Right atrium auricular region (tissue), 2 donors: ENCODE measurements around the gene SYNGR2. TPM values are rescaled to one million over a fixed set of nuclear protein-coding genes. Genes with fewer than 3 reads are reported as not detected.

ENCODE experiments used
- DNase-seq: peaks from one replicate; pipeline ENCODE4 v3.0.0-alpha.2; 2019; ENCODE audit warnings: low spot score
- H3K27ac ChIP-seq, 2 donors: fragments of 200-600 bp; sonication (generic); 1 replicate in 1 of 2; 2 replicates in 1 of 2; pipeline ENCODE4 v1.5.1; 2016 to 2019
- H3K27me3 ChIP-seq, 2 donors: fragments of 200-600 bp; sonication (generic); one replicate each; pipeline versions ENCODE4 v1.5.1 to v1.6.0; 2017 to 2019
- H3K36me3 ChIP-seq: fragments of 200-600 bp; sonication (generic); one replicate; pipeline ENCODE4 v1.5.1; 2016
- H3K4me1 ChIP-seq, 2 donors: fragments of 200-600 bp; sonication (generic); one replicate each; pipeline versions ENCODE4 v1.5.1 to v1.6.0; 2017 to 2019
- H3K4me3 ChIP-seq, 2 donors: fragments of 200-600 bp; sonication (generic); 1 replicate in 1 of 2; 2 replicates in 1 of 2; pipeline ENCODE4 v1.5.1; 2017 to 2019; ENCODE audit warnings: mild to moderate bottlenecking in 1 of 2, moderate library complexity in 1 of 2
- H3K9me3 ChIP-seq, 2 donors: fragments of 200-600 bp; sonication (generic); one replicate each; pipeline ENCODE4 v1.5.1; 2019
- total RNA-seq, 2 donors: library from RNA; depleted of rRNA; stranded (reverse); fragments of >200 nt; gene quantifications; one replicate each; pipeline ENCODE4 v1.1.0, GENCODE V29; 2016
- TF ChIP-seq, protein P1 (sequence below), 2 donors: fragments of 200-600 bp; sonication (generic); IDR thresholded peaks; one replicate each; pipeline ENCODE4 v1.5.1; 2019; ENCODE audit warnings: antibody characterized with exemption in 2 of 2

The SYNGR2 gene
- total RNA-seq, 2 donors from 2014 or later, result 52.8 to 129 TPM

DNA sequence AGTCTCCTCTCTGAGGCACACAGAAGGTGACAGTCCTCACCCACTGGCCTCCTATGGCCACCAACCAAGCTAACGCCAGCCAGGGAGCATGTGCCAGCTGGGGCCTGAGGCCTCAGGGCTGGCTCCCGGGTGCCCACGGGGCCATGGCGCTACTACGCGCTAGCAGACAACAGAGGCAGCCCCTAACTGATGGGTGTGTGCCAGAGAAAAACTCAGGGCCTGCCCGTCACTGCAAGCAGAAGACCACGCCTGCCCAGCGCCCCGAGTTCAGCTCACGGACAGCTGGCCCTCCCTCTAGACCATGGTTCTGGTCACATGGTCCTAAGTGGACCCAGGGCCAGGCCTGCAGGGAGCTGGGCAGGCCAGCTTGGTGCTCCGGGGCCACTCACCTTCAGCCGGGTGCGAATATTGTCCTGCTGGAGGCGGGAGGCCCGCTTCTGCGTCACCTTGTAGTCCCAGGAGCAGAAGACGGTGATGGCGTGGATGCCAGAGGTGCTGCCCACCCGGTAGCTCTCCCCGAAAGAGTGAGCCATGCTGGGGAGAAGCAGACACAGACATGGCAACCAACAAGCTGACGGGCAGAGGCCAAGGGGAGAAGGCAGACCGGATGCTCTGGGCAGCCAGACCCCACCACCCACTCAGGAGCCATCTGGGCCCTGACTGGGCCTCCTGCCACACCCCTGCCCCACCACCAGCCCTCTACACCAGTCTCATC, 46.0 kb upstream of the SYNGR2 start:
- no peak overlapping the region for H3K27ac ChIP-seq
- no peak overlapping the region for H3K4me3 ChIP-seq
- no peaks in the 10 kb centered on the region for H3K9me3 ChIP-seq
- H3K4me1 ChIP-seq, result peaks cover 0 to 32% of the 10 kb centered on the region in 2 donors
- no peaks in the 10 kb centered on the region for H3K27me3 ChIP-seq
- TF ChIP-seq, protein P1, sequence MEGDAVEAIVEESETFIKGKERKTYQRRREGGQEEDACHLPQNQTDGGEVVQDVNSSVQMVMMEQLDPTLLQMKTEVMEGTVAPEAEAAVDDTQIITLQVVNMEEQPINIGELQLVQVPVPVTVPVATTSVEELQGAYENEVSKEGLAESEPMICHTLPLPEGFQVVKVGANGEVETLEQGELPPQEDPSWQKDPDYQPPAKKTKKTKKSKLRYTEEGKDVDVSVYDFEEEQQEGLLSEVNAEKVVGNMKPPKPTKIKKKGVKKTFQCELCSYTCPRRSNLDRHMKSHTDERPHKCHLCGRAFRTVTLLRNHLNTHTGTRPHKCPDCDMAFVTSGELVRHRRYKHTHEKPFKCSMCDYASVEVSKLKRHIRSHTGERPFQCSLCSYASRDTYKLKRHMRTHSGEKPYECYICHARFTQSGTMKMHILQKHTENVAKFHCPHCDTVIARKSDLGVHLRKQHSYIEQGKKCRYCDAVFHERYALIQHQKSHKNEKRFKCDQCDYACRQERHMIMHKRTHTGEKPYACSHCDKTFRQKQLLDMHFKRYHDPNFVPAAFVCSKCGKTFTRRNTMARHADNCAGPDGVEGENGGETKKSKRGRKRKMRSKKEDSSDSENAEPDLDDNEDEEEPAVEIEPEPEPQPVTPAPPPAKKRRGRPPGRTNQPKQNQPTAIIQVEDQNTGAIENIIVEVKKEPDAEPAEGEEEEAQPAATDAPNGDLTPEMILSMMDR (IDR thresholded peaks at IDR 0.05), result no peak
- no peak for DNase-seq
- peaks cover 21% of the 10 kb centered on the region for H3K36me3 ChIP-seq

DNA sequence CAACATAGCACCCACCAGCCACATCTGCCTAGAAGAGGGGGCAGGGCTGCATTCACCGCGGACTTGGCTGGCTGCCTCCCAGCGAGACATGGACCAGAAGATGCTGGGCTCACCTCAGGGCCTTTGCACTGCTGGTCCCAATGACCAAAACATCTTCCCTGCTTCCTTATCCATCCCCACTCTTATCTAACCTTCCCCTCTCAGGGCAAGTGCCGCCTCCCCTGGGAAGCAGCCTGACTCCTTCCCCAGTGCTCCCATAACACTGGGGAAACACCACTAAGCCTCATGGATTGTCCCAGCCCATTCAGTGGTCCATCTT, 45.5 kb upstream of the SYNGR2 start:
- peaks cover 0 to 38% of the 10 kb centered on the region in 2 donors for H3K4me1 ChIP-seq

DNA sequence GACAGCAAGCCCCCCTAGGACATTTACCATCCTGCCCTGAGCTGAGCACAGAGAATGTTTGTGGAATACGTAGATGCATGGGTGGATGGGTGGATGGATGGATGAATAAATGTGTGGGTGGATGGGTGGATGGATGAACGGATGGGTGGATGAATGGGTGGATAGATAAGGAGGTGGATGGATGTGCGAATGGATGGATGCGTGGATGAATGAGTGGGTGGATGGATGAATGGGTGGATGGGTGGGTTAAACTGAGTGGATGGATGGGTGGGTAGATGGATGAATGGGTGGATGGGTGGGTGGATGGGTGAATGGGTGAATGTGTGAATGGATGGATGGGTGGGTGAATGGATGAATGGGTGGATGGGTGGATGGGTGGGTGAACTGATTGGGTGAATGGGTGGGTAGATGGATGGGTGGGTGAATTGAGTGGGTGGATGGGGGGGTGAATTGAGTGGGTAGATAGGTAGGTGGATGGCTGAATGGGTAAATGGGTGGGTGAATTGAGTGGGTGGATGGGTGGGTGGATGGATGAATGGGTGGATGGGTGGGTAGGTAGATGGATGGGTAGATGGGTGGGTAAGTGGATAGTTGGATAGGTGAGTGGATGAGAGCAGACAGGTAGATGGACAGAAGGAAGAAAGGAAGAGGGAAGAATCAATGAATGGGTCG, 45.0 kb upstream of the SYNGR2 start:
- DNase-seq, result no peak
- H3K4me1 ChIP-seq, result peaks cover 1 to 43% of the 10 kb centered on the region in 2 donors
- peaks cover 21% of the 10 kb centered on the region for H3K36me3 ChIP-seq
- H3K27ac ChIP-seq, result no peak overlapping the region
- H3K27me3 ChIP-seq, result no peaks in the 10 kb centered on the region
- TF ChIP-seq, protein P1 (IDR thresholded peaks at IDR 0.05), result no peak
- H3K9me3 ChIP-seq, result no peaks in the 10 kb centered on the region
- H3K4me3 ChIP-seq, result no peak overlapping the region

More for the DNA sequence above, 45.5 kb upstream of the SYNGR2 start:
- H3K4me3 ChIP-seq, result no peak overlapping the region
- no peaks in the 10 kb centered on the region for H3K9me3 ChIP-seq
- no peaks in the 10 kb centered on the region for H3K27me3 ChIP-seq
- no peak overlapping the region for H3K27ac ChIP-seq
- DNase-seq, result no peak
- peaks cover 21% of the 10 kb centered on the region for H3K36me3 ChIP-seq
- TF ChIP-seq, protein P1 (IDR thresholded peaks at IDR 0.05), result no peak

DNA sequence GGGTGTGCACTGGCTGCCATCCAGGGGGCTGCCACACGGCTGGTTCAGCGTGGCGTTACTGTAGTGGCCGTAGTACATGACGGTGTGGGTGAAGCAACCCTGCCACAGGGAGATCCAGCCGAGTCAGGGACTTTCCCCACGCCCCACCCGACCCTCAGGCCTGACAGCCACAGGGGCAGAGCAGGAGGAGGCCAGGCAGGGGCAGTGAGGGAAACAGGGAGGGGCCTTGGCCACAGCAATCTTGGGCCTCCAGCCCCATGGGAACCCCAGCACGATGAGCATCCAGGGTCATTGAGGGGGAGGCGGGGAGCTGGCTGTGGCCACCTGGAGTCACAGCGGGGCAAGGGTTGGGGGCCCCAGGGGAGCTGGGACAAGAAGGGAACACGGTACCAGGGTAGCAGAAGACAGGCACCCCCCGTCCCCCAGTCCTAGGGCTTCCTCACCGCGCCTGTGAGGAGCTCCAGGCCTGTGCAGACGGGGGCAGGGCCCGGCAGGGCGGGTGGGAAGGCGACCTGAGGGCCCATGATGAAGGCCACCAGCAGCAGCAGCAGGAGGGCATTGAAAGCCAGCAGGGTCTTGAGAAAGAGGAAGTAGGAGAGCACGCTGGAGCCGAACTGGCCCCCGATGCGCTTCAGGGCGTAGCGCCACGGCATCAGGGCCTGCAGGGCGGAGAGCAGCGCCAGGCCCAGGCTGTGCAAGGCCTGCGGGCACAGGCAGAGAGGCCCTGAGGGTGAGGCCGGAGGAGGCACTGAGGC, 44.1 kb upstream of the SYNGR2 start:
- peaks cover 21% of the 10 kb centered on the region for H3K36me3 ChIP-seq
- TF ChIP-seq, protein P1 (IDR thresholded peaks at IDR 0.05), result no peak
- H3K27me3 ChIP-seq, result no peaks in the 10 kb centered on the region
- peaks cover 2 to 51% of the 10 kb centered on the region in 2 donors for H3K4me1 ChIP-seq
- peak overlapping the region in 1 of 2 donors; percentile 83 for H3K27ac ChIP-seq
- no peaks in the 10 kb centered on the region for H3K9me3 ChIP-seq
- H3K4me3 ChIP-seq, result no peak overlapping the region
- DNase-seq, result no peak

DNA sequence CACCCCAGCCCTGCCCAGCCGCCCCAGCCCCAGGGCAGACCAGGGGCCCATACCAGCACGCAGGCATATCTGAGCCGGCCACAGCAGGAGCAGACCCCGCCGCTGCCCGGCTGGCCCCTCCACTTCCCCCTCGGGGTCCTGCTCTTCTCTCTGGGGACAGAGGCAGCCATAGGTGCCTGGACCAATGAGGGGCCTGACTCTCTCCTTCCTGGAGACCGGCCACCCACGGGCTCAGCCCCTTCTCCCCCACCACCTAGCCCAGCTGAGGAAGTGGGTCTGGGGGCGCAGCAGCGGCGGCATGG, 43.6 kb upstream of the SYNGR2 start:
- H3K4me3 ChIP-seq, result no peak overlapping the region
- no peaks in the 10 kb centered on the region for H3K9me3 ChIP-seq
- peak overlapping the region in 1 of 2 donors; percentile 83 for H3K27ac ChIP-seq
- no peaks in the 10 kb centered on the region for H3K27me3 ChIP-seq
- TF ChIP-seq, protein P1 (IDR thresholded peaks at IDR 0.05), result no peak
- peaks cover 21% of the 10 kb centered on the region for H3K36me3 ChIP-seq
- peaks cover 2 to 57% of the 10 kb centered on the region in 2 donors for H3K4me1 ChIP-seq
- no peak for DNase-seq
